ENCODE measurements around the gene COA8.

DNA sequence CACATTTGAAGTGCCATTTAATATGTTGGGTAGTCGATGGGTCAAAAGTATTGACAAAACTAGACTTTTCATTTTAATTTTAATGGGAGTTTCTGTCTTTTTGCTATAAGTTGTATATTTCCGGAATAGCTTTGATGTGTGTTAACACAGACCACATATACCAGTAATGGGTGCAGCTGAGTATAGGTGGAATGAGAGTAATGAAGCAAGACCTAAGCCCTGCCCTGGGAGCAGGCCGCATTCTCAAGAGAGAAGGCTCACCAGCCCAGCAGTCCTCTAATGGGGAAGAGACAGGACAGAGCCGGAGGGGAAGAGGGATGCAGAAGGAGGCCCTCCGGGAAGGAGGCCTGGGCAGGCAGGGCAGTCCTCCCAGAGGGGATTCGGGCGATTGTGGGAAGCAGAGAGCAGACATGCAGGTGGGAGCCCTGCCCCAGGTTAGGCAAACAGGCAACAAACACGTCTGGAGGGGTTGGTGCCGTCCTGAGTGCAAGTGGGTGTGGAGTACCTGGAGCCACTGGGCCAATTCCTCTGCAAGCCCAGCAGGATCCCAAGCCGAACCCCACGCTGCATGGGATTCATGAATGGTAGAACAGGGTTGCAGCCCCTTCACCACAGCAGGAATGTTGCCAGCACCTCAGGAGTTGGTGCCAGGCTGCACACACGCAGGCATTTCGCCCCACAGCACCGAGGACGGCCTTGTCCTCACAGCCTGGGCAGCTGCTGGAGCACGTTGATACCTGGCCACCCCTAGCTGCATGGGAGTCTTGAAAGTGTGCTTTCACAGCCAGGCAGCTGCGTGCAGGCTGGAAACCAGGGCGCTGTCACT is 48.0 kb upstream of the COA8 start:
- TF ChIP-seq, protein P1, sequence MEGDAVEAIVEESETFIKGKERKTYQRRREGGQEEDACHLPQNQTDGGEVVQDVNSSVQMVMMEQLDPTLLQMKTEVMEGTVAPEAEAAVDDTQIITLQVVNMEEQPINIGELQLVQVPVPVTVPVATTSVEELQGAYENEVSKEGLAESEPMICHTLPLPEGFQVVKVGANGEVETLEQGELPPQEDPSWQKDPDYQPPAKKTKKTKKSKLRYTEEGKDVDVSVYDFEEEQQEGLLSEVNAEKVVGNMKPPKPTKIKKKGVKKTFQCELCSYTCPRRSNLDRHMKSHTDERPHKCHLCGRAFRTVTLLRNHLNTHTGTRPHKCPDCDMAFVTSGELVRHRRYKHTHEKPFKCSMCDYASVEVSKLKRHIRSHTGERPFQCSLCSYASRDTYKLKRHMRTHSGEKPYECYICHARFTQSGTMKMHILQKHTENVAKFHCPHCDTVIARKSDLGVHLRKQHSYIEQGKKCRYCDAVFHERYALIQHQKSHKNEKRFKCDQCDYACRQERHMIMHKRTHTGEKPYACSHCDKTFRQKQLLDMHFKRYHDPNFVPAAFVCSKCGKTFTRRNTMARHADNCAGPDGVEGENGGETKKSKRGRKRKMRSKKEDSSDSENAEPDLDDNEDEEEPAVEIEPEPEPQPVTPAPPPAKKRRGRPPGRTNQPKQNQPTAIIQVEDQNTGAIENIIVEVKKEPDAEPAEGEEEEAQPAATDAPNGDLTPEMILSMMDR (IDR thresholded peaks at IDR 0.05) = no peak
- TF ChIP-seq POLR2AphosphoS5 (IDR thresholded peaks at IDR 0.05) = no peak

Data from sigmoid colon (tissue), 4 donors.